Activated CD4-positive, alpha-beta T cell treated with anti-CD3 and anti-CD28 coated beads, Interleukin-2, amount 10 ng/mL, durations not matched to agents 24 days and 14 days (primary cell): ENCODE data around the gene RLN3. TPM values are rescaled to one million over a fixed set of nuclear protein-coding genes. Genes with fewer than 3 reads are reported as not detected.
"Not testable (repeated sequence)": the region's sequence is repeated elsewhere in the genome, so short reads cannot be mapped to it uniquely, and the experiment has no call there.

Source experiments
- DNase-seq: peaks from one replicate; pipeline ENCODE4 v3.0.0; 2022
- H3K27ac Mint-ChIP-seq: one replicate; pipeline ENCODE4 v1.8.0; 2022; ENCODE audit warnings: mild to moderate bottlenecking, mixed read lengths
- H3K27me3 Mint-ChIP-seq: one replicate; pipeline ENCODE4 v1.8.0; 2022; ENCODE audit warnings: mixed read lengths
- H3K36me3 Mint-ChIP-seq: one replicate; pipeline ENCODE4 v1.8.0; 2022; ENCODE audit warnings: low read depth, mild to moderate bottlenecking, mixed read lengths
- H3K4me1 Mint-ChIP-seq: one replicate; pipeline ENCODE4 v1.8.0; 2021; ENCODE audit warnings: mixed read lengths
- H3K4me3 Mint-ChIP-seq: one replicate; pipeline ENCODE4 v1.8.0; 2022; ENCODE audit warnings: mild to moderate bottlenecking, moderate library complexity, mixed read lengths
- H3K9me3 Mint-ChIP-seq: one replicate; pipeline ENCODE4 v1.8.0; 2021; ENCODE audit warnings: mixed read lengths
- intact Hi-C: fragments of 100-400 bp; cut with micrococcal nuclease; formaldehyde crosslinking; loops from one replicate; pipeline ENCODE4 v1.15.1; 2023
- total RNA-seq: library from RNA; stranded (reverse); gene quantifications from 2 replicates; pipeline ENCODE4 v1.2.3, GENCODE V29; 2022

The RLN3 gene
- total RNA-seq, 1 donor from 2014 or later, result not detected

- Mint-ChIP-seq H3K9me3 (no peaks in the 10 kb centered on the region), H3K4me3 (peak overlapping the region; percentile 39), H3K27ac (peak overlapping the region; percentile 80), H3K27me3 (no peaks in the 10 kb centered on the region), H3K4me1 (peaks cover 39% of the 10 kb centered on the region), H3K36me3 (peaks cover 26% of the 10 kb centered on the region)
- intact Hi-C loops, result no loop called here
- DNase-seq, result no peak
These were observed 27.1 kb upstream of the RLN3 start for GRCh38 chr19:14000691-14001375.

DNA sequence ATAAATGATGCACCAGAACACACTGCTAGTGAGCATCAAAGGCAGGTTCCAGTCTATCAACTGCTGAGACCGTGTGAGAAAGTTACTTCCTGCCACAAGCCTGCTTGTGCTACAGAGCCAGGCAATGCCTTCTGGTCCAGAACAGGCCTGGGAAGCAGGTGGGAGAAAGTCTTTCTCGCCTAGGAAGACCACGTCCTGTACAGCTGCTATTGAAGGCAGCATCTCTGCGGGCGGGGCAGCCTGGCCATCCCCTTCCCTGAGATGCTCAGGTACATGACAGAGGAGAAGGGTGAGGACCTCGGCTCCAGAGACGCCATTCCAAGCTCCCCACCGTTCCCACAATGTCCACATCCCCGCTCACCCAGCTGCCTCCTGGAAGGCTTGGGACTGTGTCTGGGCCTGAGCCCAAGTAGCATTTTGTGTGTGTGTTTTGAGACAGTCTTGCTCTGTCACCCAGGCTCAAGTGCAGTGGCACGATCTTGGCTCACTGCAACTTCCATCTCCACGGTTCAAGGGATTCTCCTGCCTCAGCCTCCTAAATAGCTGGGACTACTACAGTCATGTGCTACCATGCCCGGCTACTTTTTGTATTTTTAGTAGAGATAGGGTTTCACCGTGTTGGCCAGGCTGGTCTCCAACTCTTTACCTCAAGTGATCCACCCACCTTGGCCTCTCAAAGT, 25.2 kb upstream of the RLN3 start:
- Mint-ChIP-seq H3K9me3 (no peaks in the 10 kb centered on the region), H3K36me3 (peaks cover 24% of the 10 kb centered on the region), H3K4me1 (peaks cover 48% of the 10 kb centered on the region), H3K27me3 (no peaks in the 10 kb centered on the region), H3K27ac (peak overlapping the region; percentile 97), H3K4me3 (peak overlapping the region; percentile 74)
- DNase-seq, result peak; percentile 82
- intact Hi-C loops, result loop anchor here (1.0 kb wide), 1 partner anchor 16 kb away; no protein-coding TSS in a partner anchor

DNA sequence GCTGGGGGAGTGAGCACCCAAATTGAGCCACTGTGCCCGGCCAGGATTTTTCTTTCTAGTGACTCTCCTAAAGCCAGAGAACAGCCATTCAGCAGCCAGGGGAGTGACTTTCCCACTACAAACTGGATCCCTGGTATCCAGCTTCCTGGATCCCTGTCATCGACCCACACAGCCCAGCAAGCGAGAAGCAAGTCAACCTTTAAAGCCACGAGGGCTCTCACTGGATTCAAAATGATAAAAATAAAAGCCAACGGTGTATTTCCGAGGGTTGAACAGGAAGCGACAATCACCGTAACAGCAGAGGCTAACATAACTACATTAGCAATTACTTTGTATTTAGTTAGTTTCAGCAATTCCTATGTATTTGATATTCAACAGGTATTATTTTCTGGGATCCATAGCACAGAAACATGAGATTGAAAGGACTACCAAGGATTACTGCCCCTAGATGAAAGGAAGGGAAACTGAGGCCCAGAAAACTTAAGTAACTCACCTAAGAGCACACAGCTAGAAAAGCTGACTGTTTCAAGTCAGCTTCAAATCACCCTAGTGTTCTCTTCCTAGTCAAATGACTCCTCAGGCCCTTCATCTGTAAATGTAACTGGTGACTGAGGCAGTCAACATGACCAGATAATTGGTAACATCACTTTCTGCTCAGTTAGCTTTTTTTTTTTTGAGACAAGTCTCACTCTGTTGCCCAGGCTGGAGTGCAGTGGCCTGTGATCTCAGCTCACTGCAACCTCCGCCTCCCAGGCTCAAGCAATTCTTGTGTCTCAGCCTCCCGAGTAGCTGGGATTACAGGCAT, 24.5 kb upstream of the RLN3 start:
- Mint-ChIP-seq H3K4me3 (peak overlapping the region; percentile 74), H3K36me3 (peaks cover 18% of the 10 kb centered on the region), H3K4me1 (peaks cover 49% of the 10 kb centered on the region), H3K27me3 (no peaks in the 10 kb centered on the region), H3K27ac (peak overlapping the region; percentile 97), H3K9me3 (no peaks in the 10 kb centered on the region)
- intact Hi-C loops, result no loop called here
- peak; percentile 76 for DNase-seq

DNA sequence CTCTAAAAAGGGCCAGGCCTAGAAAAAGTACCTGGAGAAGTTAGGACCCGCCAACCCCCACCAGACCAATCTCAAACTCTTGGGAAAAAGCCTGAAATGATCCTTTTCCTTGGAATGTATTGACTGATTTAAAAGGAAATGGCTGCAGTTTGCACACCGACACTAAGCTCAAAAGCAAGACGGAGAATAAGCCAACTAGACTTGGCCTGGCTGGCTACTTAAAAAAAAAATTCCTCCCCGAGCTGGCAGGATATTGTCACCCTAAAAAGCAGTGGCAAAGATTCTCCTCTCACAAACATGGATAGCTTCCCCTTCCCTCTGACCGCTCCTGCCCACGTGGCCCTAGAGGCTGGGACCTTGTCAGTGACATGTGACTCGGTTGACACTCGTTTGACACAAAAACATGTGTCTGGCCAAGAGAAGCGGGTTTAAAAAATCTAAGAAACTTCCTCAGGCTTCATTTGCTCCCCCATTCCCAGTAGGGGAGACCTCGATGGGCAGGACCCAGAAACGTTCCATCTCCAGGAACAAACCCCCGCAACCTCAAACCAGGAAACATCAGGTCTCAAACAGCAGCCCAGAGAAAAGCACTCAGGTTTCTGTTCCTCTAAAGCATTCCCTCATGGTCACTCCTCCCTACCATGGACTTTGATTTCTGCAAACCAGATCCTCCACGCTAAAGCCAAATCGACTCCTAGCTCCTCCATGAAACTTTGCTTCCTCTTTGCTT, 23.2 kb upstream of the RLN3 start:
- H3K4me3 Mint-ChIP-seq, result peak overlapping the region; percentile 81
- H3K4me1 Mint-ChIP-seq, result peaks cover 49% of the 10 kb centered on the region
- no peaks in the 10 kb centered on the region for H3K27me3 Mint-ChIP-seq
- H3K27ac Mint-ChIP-seq, result peak overlapping the region; percentile 95
- no peaks in the 10 kb centered on the region for H3K9me3 Mint-ChIP-seq
- peak; percentile 68 for DNase-seq
- peaks cover 12% of the 10 kb centered on the region for H3K36me3 Mint-ChIP-seq
- intact Hi-C loops, result loop anchor here (5.0 kb wide), 1 partner anchor 43 kb away; no protein-coding TSS in a partner anchor

GRCh38 chr19:14005349-14006084, 22.4 kb upstream of the RLN3 start:
- H3K4me1 Mint-ChIP-seq, result peaks cover 46% of the 10 kb centered on the region
- peaks cover 5% of the 10 kb centered on the region for H3K36me3 Mint-ChIP-seq
- H3K27ac Mint-ChIP-seq, result peak overlapping the region; percentile 100
- H3K4me3 Mint-ChIP-seq, result peak overlapping the region; percentile 96
- intact Hi-C loops, result loop anchor here (1.0 to 5.0 kb wide), 9 partner anchors 19 to 132 kb away; partner anchors contain the start of genes BRME1, CC2D1A, DCAF15 and MISP3
- DNase-seq, result peak; percentile 96
- no peaks in the 10 kb centered on the region for H3K27me3 Mint-ChIP-seq
- no peaks in the 10 kb centered on the region for H3K9me3 Mint-ChIP-seq

DNA sequence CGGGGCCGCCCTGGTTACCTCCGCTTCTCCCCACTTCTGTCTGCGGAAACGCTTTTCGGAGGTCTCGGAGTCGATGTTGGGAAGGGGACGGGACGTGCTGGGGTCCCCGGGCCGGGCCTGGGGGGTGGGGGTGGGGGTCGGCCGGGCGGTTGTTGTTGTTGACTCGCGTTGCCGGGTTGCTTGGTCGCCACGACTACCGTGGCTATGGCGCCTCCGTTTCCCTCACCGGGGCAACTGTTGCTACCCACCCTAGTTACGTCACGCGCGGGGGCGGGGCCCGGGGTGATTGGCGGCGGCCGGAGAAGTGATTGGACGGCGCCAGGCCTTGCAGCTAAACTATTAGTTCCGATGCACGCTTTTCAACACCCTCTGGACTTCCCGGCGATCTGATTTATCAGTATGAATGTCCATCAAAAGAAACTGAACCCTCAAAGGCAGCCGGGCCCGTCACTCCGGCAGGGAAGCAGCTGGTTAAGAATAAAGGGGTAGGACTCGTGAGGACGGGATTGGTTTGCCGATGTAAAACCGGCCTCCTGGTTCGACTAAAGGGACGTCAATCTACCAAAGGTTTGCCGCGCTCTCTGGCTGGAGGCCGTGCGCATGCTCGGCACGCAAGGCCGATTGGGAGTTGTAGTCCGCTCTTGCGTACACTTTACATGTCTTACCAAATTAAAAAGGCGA, 21.7 kb upstream of the RLN3 start, which contains the start of gene RFX1:
Gene RFX1, minus strand, starts transcription at position 236 of the 681 bp plus-strand sequence. CDS start 12,477 bp downstream, outside the sequence.
- Mint-ChIP-seq H3K4me3 (peak within 1 kb of the TSS; percentile 96), H3K36me3 (peaks cover 1% of the 10 kb centered on the region), H3K27me3 (no peaks in the 10 kb centered on the region), H3K27ac (peak within 1 kb of the TSS; percentile 100), H3K4me1 (peaks cover 39% of the 10 kb centered on the region), H3K9me3 (no peaks in the 10 kb centered on the region)
- intact Hi-C loops, result loop anchor here (1.0 to 5.0 kb wide), 9 partner anchors 20 to 131 kb away; partner anchors contain the start of genes BRME1, CC2D1A, DCAF15 and MISP3
- peak; percentile 100 for DNase-seq

GRCh38 chr19:14006766-14007562, 21.0 kb upstream of the RLN3 start:
- Mint-ChIP-seq H3K9me3 (no peaks in the 10 kb centered on the region), H3K4me1 (peaks cover 35% of the 10 kb centered on the region), H3K27ac (peak overlapping the region; percentile 100), H3K4me3 (peak overlapping the region; percentile 96), H3K27me3 (no peaks in the 10 kb centered on the region), H3K36me3 (peaks cover 1% of the 10 kb centered on the region)
- DNase-seq, result no peak
- intact Hi-C loops, result loop anchor here (1.0 to 5.0 kb wide), 9 partner anchors 21 to 130 kb away; partner anchors contain the start of genes BRME1, CC2D1A, DCAF15 and MISP3

GRCh38 chr19:14012378-14012915, 15.5 kb upstream of the RLN3 start:
- H3K27ac Mint-ChIP-seq, result no peak overlapping the region
- no peak for DNase-seq
- no peaks in the 10 kb centered on the region for H3K27me3 Mint-ChIP-seq
- intact Hi-C loops, result no loop called here
- H3K4me3 Mint-ChIP-seq, result no peak overlapping the region
- no peaks in the 10 kb centered on the region for H3K9me3 Mint-ChIP-seq
- peaks cover 3% of the 10 kb centered on the region for H3K4me1 Mint-ChIP-seq
- no peaks in the 10 kb centered on the region for H3K36me3 Mint-ChIP-seq

- no peak overlapping the region for H3K27ac Mint-ChIP-seq
- no peaks in the 10 kb centered on the region for H3K36me3 Mint-ChIP-seq
- H3K9me3 Mint-ChIP-seq, result no peaks in the 10 kb centered on the region
- no peak overlapping the region for H3K4me3 Mint-ChIP-seq
- H3K4me1 Mint-ChIP-seq, result peaks cover 7% of the 10 kb centered on the region
- no peak for DNase-seq
- intact Hi-C loops, result no loop called here
- no peaks in the 10 kb centered on the region for H3K27me3 Mint-ChIP-seq
These were observed 12.4 kb upstream of the RLN3 start for GRCh38 chr19:14015524-14016035.

GRCh38 chr19:14019100-14019499, 8.8 kb upstream of the RLN3 start:
- H3K4me1 Mint-ChIP-seq, result peaks cover 11% of the 10 kb centered on the region
- intact Hi-C loops, result no loop called here
- no peak for DNase-seq
- H3K27me3 Mint-ChIP-seq, result no peaks in the 10 kb centered on the region
- H3K9me3 Mint-ChIP-seq, result no peaks in the 10 kb centered on the region
- H3K36me3 Mint-ChIP-seq, result no peaks in the 10 kb centered on the region
- H3K27ac Mint-ChIP-seq, result no peak overlapping the region
- H3K4me3 Mint-ChIP-seq, result no peak overlapping the region

DNA sequence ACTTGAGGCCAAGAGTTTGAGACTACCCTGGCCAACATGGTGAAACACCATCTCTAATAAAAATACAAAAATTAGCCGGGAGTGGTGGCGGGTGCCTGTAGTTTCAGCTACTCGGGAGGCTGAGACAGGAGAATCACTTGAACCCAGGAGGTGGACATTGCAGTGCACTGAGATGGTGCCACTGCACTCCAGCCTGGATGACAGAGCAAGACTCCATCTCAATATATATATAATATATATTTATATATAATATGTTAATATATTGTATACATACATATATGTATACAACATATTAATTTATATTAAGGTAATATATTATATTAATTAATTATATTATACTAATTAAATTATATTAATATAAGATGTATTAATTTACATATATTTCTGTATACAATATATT, 8.2 kb upstream of the RLN3 start:
- intact Hi-C loops, result not testable (repeated sequence)

More for the DNA sequence above, 8.2 kb upstream of the RLN3 start:
- H3K36me3 Mint-ChIP-seq, DNase-seq, H3K27me3 Mint-ChIP-seq, H3K4me3 Mint-ChIP-seq, H3K9me3 Mint-ChIP-seq, H3K27ac Mint-ChIP-seq: not testable (repeated sequence)
- H3K4me1 Mint-ChIP-seq, result peaks cover 11% of the 10 kb centered on the region
